ENCODE measurements around the gene MAGI3. TPM values are rescaled to one million over a fixed set of nuclear protein-coding genes. Genes with fewer than 3 reads are reported as not detected.

Gene MAGI3
- total and polyA plus RNA-seq, 2 donors (not counting 1 experiment from before 2014, with no cell fraction given), result 0.30 to 0.67 TPM

GRCh38 chr1:113531321-113531720 lies 141.0 kb downstream of the MAGI3 start:
- no peaks in the 10 kb centered on the region for H3K4me1 Mint-ChIP-seq
- no peak overlapping the region for H3K4me2 ChIP-seq (replicated peaks; ENCODE audit: low read depth, low read length, poor library complexity, severe bottlenecking)
- ATAC-seq (ENCODE audit: low read depth) (no peak), DNase-seq (no peak)
- H3K79me2 ChIP-seq (ENCODE audit: control insufficient read depth, insufficient read depth, low read length), result no peaks in the 10 kb centered on the region
- H3K27ac Mint-ChIP-seq, result no peak overlapping the region
- peaks cover 6% of the 10 kb centered on the region for H3K27me3 Mint-ChIP-seq
- H3K4me3 ChIP-seq (ENCODE audit: control extremely low read depth in 1 of 5, extremely low read depth in 1 of 5, insufficient read depth in 1 of 5, low read depth in 2 of 5, low read length in 4 of 5), result no peak overlapping the region
- H3K9me3 Mint-ChIP-seq (ENCODE audit: insufficient read depth), result no peaks in the 10 kb centered on the region
- no peaks in the 10 kb centered on the region for H4K20me1 ChIP-seq (ENCODE audit: control insufficient read depth, insufficient read depth, low read length, poor library complexity, severe bottlenecking)
- no peak overlapping the region for H3K27ac ChIP-seq (ENCODE audit: low read length in 2 of 2)
- H3K4me3 Mint-ChIP-seq, result no peak overlapping the region
- no CpG with 5 or more reads among the region's 3 CpGs for WGBS (ENCODE audit: insufficient coverage)
- no peak overlapping the region for H3K9ac ChIP-seq (ENCODE audit: low read length)
- no peaks in the 10 kb centered on the region for H3K4me1 ChIP-seq (ENCODE audit: control insufficient read depth in 2 of 2, insufficient read depth in 2 of 2, low read length in 2 of 2)
- POLR2A ChIA-PET, result no interaction called here
- H3K27me3 ChIP-seq (replicated peaks in 1 of 4; ENCODE audit: control extremely low read depth in 1 of 4, control insufficient read depth in 3 of 4, insufficient read depth in 4 of 4, low read length in 3 of 4), result no peaks in the 10 kb centered on the region
- no peak overlapping the region for H2AFZ ChIP-seq (ENCODE audit: insufficient read depth, low read depth, low read length, poor library complexity, severe bottlenecking)
- intact Hi-C loops (cut with micrococcal nuclease), result no loop called here
- no peaks in the 10 kb centered on the region for H3K9me3 ChIP-seq (ENCODE audit: control extremely low read depth in 1 of 3, control insufficient read depth in 2 of 3, insufficient read depth in 1 of 3, low read length in 2 of 3)
- TF ChIP-seq EZH2 (IDR thresholded peaks at IDR 0.05; ENCODE audit: borderline replicate concordance, insufficient read depth, low read depth, low read length, poor library complexity, severe bottlenecking) (no peak), CTCF (IDR thresholded peaks at IDR 0.05) (no peak)
- CTCF ChIA-PET, result no interaction called here
- H3K36me3 ChIP-seq (replicated peaks in 1 of 2; ENCODE audit: control extremely low read depth in 1 of 2, control insufficient read depth in 1 of 2, extremely low read depth in 1 of 2, insufficient read depth in 2 of 2, low read length in 1 of 2), result no peaks in the 10 kb centered on the region

DNA sequence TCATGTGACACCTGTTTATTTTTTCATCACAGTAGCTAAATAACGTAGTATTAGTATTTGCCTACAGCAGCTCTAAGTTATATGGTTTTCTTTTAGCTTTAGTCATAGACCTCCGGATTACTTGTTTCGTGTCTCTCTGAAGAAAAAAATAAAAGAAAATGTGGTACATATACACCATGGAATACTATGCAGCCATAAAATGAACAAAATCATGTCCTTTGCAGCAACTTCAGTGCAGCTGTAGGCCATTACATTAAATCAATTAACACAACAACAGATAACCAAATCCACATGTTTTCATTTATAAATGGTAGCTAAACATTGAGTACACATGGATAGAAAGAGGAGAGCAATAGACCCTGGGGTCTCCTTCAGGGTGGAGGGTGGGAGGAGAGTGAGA lies 142.7 kb downstream of the MAGI3 start:
- no peaks in the 10 kb centered on the region for H3K4me1 Mint-ChIP-seq
- no peak overlapping the region for H3K27ac Mint-ChIP-seq
- H3K4me2 ChIP-seq (replicated peaks; ENCODE audit: low read depth, low read length, poor library complexity, severe bottlenecking), result no peak overlapping the region
- no peaks in the 10 kb centered on the region for H3K4me1 ChIP-seq (ENCODE audit: control insufficient read depth in 2 of 2, insufficient read depth in 2 of 2, low read length in 2 of 2)
- ATAC-seq (ENCODE audit: low read depth) (no peak), DNase-seq (no peak)
- ChIA-PET CTCF (no interaction called here), POLR2A (no interaction called here)
- H3K27me3 ChIP-seq (replicated peaks in 1 of 4; ENCODE audit: control extremely low read depth in 1 of 4, control insufficient read depth in 3 of 4, insufficient read depth in 4 of 4, low read length in 3 of 4), result no peaks in the 10 kb centered on the region
- H3K27ac ChIP-seq (ENCODE audit: low read length in 2 of 2), result no peak overlapping the region
- H3K4me3 Mint-ChIP-seq, result no peak overlapping the region
- H3K9me3 ChIP-seq (ENCODE audit: control extremely low read depth in 1 of 3, control insufficient read depth in 2 of 3, insufficient read depth in 1 of 3, low read length in 2 of 3), result no peaks in the 10 kb centered on the region
- intact Hi-C loops (cut with micrococcal nuclease), result no loop called here
- no peaks in the 10 kb centered on the region for H3K36me3 ChIP-seq (replicated peaks in 1 of 2; ENCODE audit: control extremely low read depth in 1 of 2, control insufficient read depth in 1 of 2, extremely low read depth in 1 of 2, insufficient read depth in 2 of 2, low read length in 1 of 2)
- no peak overlapping the region for H3K4me3 ChIP-seq (ENCODE audit: control extremely low read depth in 1 of 5, extremely low read depth in 1 of 5, insufficient read depth in 1 of 5, low read depth in 2 of 5, low read length in 4 of 5)
- no peak overlapping the region for H3K9ac ChIP-seq (ENCODE audit: low read length)
- peaks cover 6% of the 10 kb centered on the region for H3K27me3 Mint-ChIP-seq
- H2AFZ ChIP-seq (ENCODE audit: insufficient read depth, low read depth, low read length, poor library complexity, severe bottlenecking), result no peak overlapping the region
- WGBS (ENCODE audit: insufficient coverage), result no CpG with 5 or more reads among the region's 3 CpGs
- TF ChIP-seq EZH2 (IDR thresholded peaks at IDR 0.05; ENCODE audit: borderline replicate concordance, insufficient read depth, low read depth, low read length, poor library complexity, severe bottlenecking), result no peak
- no peaks in the 10 kb centered on the region for H3K79me2 ChIP-seq (ENCODE audit: control insufficient read depth, insufficient read depth, low read length)
- H4K20me1 ChIP-seq (ENCODE audit: control insufficient read depth, insufficient read depth, low read length, poor library complexity, severe bottlenecking), result no peaks in the 10 kb centered on the region
- no peaks in the 10 kb centered on the region for H3K9me3 Mint-ChIP-seq (ENCODE audit: insufficient read depth)

All from B cell (primary cell).